Myocyte (in vitro differentiated cells): ENCODE data around the gene LRRC30. TPM values are rescaled to one million over a fixed set of nuclear protein-coding genes. Genes with fewer than 3 reads are reported as not detected.

ENCODE experiments used
- DNase-seq: peaks from one replicate; pipeline ENCODE4 v3.0.0-alpha.2; 2012; ENCODE audit warnings: low read depth
- total RNA-seq: library from RNA; depleted of rRNA; stranded (reverse); fragments of >200 nt; gene quantifications from 2 replicates; pipeline ENCODE4 v1.2.3, GENCODE V29; 2014

Gene LRRC30
- total RNA-seq, 1 donor from 2014 or later: not detected

DNA sequence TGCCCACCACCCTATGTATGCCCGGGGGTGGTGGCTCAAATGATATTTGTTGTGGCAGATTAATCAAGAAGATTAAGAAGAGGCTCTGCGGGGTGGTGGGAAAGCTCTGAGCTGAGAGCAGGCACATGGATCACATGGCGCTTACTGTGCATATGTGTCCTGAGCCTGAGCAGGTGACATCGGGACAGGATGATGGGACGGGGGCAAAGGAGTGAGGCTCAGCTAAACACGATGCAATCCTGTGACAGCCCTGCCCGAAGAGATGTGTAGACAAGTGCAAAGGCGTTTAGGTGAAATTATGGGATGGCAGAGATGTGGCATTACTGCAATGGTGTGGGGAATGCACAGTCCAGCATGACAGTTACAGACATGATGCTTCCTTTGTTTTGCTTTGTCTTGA is 6.0 kb downstream of the LRRC30 start:
- DNase-seq: no peak

- no peak for DNase-seq
Observed at GRCh38 chr18:7237673-7238272, 6.9 kb downstream of the LRRC30 start.

GRCh38 chr18:7242926-7243325 is 12.0 kb downstream of the LRRC30 start:
- no peak for DNase-seq

DNA sequence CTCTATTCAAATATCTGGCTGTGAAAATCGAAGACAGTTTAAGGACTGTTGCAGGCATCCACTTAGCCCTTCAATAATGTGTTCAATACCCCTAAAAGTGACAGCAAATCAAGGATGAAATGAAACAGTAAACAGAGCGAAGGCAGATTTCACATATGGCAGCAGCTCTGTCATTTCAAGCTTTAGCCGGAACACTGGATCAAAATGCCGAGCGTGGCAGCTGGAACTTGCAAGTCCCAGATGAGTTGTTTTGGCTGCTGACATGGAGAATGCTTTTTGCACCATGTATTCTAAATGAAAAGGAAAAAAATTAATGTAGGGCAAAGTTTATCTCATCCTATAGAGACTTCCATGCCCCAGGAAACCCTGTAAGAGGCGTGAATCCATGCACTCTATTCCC is 18.0 kb downstream of the LRRC30 start:
- DNase-seq: no peak

DNA sequence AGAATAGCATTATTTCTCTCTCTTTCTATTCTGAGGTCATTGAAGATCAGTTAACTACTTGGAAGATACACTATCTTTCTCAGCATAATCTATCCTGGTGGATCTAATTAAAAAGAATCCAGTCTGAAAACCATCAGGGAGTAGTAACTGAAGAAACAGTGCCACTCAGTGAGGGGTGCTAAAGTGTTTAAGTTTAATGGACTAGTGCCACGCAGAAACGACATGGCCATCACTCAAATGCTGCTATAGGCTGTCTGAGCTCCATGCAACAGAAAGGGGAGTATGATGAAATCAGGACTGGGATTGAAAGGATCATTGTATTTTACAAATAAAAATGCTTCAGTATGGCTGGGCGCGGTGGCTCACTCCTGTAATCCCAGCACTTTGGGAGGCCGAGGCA is 23.3 kb downstream of the LRRC30 start:
- no peak for DNase-seq

DNA sequence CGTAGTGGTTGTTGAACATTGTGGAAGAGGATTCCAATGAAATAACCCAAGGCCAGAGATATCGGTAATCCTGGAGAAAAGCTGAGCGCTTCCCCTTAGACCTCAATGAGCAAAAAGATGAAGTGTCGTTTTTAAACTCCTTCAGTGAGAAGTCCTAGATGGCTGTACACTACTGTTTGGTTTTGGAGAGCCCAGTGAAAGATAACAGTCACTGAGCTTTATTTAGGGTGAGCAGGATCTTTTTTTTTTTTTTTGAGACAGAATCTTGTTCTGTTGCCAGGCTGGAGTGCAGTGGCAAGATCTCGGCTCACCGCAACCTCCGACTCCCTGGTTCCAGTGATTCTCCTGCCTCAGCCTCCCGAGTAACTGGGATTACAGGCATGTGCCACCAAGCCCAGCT is 24.2 kb downstream of the LRRC30 start:
- DNase-seq: no peak

DNA sequence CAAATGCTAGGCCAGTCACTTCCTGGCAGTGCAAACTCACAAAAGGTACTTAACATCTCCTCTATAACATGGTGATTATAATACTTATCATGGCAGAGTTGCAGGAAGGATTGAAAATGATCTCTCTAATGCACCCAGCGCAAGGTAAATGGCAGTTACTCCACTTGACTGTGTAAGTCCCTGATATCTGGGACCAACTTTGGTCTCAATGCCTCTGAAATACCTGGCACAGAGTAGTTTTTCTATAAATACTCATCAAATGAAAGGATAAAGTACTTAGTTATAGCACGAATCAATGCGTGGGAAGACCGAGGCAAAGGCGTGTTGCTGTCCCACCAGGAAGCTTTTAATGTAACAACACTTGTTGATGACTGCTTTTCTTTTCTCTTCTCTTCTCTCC is 24.8 kb downstream of the LRRC30 start:
- no peak for DNase-seq

DNA sequence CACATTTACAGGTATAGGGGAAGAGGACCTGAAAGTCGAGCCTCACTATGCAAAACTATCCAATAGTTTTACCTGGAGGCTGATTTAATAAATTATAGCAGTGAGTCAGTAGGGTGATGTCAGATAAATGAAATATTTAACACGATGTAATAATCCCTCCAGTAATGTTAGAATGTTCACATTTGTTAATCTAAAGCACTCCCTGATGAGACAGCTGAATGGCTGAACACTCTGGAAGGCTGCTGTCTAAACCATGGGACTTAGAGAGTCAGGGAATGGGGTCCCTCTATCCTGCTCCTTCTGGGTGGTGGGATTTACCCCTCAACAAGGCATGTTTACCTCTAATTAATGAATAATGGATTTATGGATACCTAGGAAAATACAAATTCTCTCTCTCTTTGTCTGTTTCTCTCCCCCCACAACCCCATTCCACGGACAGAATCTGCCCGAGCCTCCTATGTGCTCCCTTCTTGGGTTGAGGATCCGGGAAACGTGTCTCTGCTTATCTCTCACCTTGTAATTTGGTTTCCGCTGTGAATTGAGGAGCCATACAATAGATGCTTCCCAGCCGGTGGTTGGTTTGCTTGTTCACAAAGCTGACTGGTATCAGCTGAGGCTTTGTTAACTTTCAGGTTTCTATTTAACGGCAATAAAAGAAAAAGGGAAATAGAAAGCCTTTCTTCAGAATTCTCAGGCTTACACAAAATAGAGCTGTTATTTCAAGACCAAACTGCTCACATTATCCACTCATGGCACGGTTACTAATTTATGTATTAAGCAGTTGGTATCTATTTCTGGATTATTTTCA is 25.9 kb downstream of the LRRC30 start:
- DNase-seq: no peak

DNA sequence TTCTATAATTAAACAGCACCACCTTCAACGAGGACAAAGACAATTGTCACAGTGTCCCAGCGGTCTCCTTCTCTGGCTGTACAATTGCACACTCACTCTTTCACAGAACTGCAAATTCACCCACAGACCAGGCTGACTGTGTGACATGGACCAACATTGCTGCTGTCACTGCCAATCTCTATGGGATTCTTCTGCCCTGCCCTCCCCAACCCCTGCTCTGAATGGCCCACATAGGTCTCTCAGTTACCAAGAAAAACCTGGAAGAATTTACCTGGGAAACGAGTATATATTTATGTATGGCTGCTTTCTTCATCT is 26.5 kb downstream of the LRRC30 start:
- no peak for DNase-seq

DNA sequence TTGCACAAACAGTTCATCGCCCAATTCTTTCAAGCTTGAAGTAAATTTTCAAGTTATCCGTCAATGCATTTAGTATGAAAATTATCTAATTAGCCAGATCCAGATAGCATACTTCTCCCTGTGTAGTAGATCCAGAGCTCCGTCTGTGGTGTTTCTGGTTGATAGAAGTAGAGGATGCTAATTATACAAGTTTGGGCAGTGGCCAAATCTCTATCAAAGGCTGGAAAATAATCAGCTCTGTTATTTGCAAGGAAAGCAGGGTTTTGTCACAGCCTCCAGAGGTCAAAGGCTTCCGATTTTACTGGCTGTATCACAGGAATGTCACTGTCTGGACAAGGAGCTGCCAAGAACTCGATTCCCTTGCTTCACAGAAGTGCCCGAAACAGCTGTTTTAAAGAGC is 28.6 kb downstream of the LRRC30 start:
- DNase-seq: no peak

GRCh38 chr18:7261199-7261598 is 30.3 kb downstream of the LRRC30 start:
- DNase-seq: no peak

GRCh38 chr18:7267973-7268372 is 37.1 kb downstream of the LRRC30 start:
- DNase-seq: no peak

DNA sequence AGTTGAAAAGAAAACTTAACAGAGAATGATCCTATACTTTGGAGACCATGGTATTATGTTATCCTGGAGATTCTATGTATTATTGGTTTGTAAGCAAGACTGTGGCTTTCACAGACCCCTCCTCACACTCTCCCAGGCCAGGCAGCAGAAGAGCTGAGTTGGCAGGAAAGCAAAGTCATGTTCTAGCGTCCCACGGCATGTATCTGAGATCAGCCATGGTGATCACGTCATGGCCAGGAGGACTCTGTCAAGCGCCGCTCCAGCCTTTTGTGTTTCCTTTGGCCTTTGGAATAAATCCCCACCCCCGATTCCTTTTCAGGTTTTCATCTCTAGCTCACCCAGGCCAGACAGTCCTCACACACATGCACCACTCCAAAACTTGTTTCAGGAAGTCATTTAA is 39.1 kb downstream of the LRRC30 start:
- no peak for DNase-seq

GRCh38 chr18:7272311-7273049 is 41.6 kb downstream of the LRRC30 start:
- DNase-seq: peak; percentile 26

DNA sequence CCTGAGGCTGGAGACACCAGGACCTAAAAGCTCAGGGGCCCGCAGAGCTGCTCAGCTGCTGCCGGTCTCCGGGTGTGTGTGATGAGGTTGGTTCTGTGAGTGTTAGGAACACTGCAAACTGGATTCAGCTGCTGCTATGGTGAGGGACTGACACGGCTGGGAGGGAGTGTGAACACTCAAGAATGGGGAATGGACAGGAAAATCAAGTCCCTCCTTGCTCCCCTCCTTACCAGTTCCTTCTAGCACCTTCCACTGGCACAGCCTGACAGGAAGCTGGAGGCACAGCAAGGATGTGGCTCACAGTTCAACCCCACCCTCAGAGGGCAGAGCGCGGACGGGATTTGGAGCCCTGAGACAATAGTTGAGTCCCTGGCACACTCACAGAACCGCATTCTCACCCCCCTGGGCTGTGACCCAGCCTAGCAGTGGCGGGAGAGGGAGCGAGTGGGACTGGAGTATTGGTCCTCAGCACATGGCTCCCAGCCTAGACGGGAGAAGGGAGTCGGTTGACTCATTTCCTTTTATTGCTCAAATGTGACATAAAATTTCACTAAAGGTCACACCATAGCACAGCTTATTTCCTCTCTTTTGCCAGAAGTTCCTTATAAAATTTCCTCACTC is 42.5 kb downstream of the LRRC30 start:
- no peak for DNase-seq

DNA sequence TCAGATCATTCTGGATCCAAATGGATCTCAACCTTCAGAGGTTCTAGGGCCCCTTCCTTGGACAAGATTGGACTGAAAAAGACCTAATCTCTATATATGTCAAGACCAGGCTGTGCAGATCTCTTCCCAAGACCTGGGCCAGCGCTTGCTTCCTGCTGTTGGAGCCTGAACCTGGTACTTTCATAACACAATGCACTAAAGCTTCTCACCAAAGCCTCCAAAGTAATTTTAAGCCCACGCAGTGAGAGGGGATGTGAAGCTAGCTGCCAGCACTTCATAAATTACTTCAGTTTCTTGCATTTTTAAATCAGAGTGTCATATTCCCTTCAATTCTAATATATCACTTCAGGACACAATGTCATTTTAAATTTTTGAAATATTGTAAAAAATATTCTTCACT is 50.7 kb downstream of the LRRC30 start:
- no peak for DNase-seq

Other genes with a start within 250 kb of the LRRC30 start
- gene LAMA1, start 113.3 kb upstream of the LRRC30 start, total RNA-seq: 0.56 and 0.62 TPM in 2 replicates